ENCODE results near the gene EMP1. TPM values are rescaled to one million over a fixed set of nuclear protein-coding genes. Genes with fewer than 3 reads are reported as not detected.

The EMP1 gene
- total and polyA plus RNA-seq, 2 of the 13 experiments (the other 11 are each of a cell fraction or from before 2014, with no cell fraction given), result 0.13 to 0.61 TPM

DNA sequence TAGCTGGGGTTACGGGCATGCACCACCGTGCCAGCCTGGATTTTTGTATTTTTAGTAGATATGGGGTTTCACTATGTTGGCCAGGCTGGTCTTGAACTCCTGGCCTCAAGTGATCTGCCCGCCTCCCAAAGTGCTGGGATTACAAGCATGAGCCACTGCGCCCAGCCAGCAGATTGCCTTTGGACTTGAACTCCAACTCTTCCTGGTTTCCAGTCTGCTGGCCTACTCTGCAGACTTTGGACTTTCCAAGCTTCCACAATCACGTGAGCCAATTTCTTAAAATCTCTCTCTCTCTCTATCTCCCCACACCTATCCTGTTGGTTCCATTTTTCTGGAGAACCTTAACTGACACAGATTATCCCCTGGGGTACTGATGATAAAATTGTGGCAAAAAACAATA is 55.0 kb downstream of the EMP1 start:
- H3K27me3 ChIP-seq (ENCODE audit: control insufficient read depth in 1 of 2, insufficient read depth in 2 of 2, low read length in 2 of 2), result no peaks in the 10 kb centered on the region; a peak in 1 of 5 replicates
- intact Hi-C loops (cut with micrococcal nuclease; ENCODE audit: unreplicated experiment) (no loop called here), in situ Hi-C loops (cut with HindIII; ENCODE audit: extremely low pct_ligation_motif_present, low pct_unique_long_range_greater_than_20kb) (no loop called here)
- H4K20me1 ChIP-seq (ENCODE audit: insufficient read depth, low read length), result no peaks in the 10 kb centered on the region
- no peak overlapping the region for H2AFZ ChIP-seq (ENCODE audit: low read length)
- no peak for DNase-seq (ENCODE audit: low spot score)
- H3K4me1 ChIP-seq (ENCODE audit: insufficient read depth, low read length), result no peaks in the 10 kb centered on the region; the same call in 1 of the 2 replicates
- H3K9me3 ChIP-seq (ENCODE audit: low read length), result no peaks in the 10 kb centered on the region
- no peaks in the 10 kb centered on the region for H3K36me3 ChIP-seq (replicated peaks in 1 of 2; ENCODE audit: control insufficient read depth in 1 of 2, insufficient read depth in 2 of 2, low read length in 2 of 2)
- 40% methylated on average over 5 of the region's 5 CpGs for WGBS (ENCODE audit: low lambda C conversion rate)
- H3K79me2 ChIP-seq (ENCODE audit: insufficient read depth, low read length), result no peaks in the 10 kb centered on the region
- FAIRE-seq, result no peak
- CTCF ChIA-PET (ENCODE audit: low intra/inter-chr PET ratio, low total read pairs), result no interaction called here
- no peak for ATAC-seq
- no TSS peak for BruUV-seq (replicated peaks)
- TF ChIP-seq, protein P1, sequence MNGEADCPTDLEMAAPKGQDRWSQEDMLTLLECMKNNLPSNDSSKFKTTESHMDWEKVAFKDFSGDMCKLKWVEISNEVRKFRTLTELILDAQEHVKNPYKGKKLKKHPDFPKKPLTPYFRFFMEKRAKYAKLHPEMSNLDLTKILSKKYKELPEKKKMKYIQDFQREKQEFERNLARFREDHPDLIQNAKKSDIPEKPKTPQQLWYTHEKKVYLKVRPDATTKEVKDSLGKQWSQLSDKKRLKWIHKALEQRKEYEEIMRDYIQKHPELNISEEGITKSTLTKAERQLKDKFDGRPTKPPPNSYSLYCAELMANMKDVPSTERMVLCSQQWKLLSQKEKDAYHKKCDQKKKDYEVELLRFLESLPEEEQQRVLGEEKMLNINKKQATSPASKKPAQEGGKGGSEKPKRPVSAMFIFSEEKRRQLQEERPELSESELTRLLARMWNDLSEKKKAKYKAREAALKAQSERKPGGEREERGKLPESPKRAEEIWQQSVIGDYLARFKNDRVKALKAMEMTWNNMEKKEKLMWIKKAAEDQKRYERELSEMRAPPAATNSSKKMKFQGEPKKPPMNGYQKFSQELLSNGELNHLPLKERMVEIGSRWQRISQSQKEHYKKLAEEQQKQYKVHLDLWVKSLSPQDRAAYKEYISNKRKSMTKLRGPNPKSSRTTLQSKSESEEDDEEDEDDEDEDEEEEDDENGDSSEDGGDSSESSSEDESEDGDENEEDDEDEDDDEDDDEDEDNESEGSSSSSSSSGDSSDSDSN (CRISPR knock-in tag; IDR thresholded peaks at IDR 0.05), result no peak
- TF ChIP-seq BCL6 (CRISPR knock-in tag; IDR thresholded peaks at IDR 0.05) (no peak), ZNF282 (IDR thresholded peaks at IDR 0.05; ENCODE audit: partially characterized antibody) (no peak), NFIC (IDR thresholded peaks at IDR 0.05; ENCODE audit: low read length) (no peak), STAG1 (CRISPR knock-in tag; IDR thresholded peaks at IDR 0.05) (no peak), POLR2G (IDR thresholded peaks at IDR 0.05; ENCODE audit: low read depth, low read length) (no peak), ZNF883 (CRISPR knock-in tag; IDR thresholded peaks at IDR 0.05; ENCODE audit: not compliant biosample characterization) (no peak), RAD21 (CRISPR knock-in tag; IDR thresholded peaks at IDR 0.05) (no peak), MBD4 (IDR thresholded peaks at IDR 0.05; ENCODE audit: borderline replicate concordance, low read length) (no peak), JARID2 (CRISPR knock-in tag; IDR thresholded peaks at IDR 0.05; ENCODE audit: insufficient replicate concordance) (no peak), ZFP37 (CRISPR knock-in tag; IDR thresholded peaks at IDR 0.05; ENCODE audit: borderline replicate concordance) (no peak)
- no peak overlapping the region for H3K9ac ChIP-seq (ENCODE audit: insufficient read depth, low read depth, low read length)
- no peak overlapping the region for H3K4me3 ChIP-seq (replicated peaks in 1 of 3; ENCODE audit: insufficient read depth in 1 of 3, low read depth in 2 of 3, low read length in 3 of 3)
- POLR2A ChIA-PET, result no interaction called here
- no peak overlapping the region for H3K27ac ChIP-seq (ENCODE audit: extremely low read length, insufficient read depth, low read length)
- no peak overlapping the region for H3K4me2 ChIP-seq (ENCODE audit: low read depth, low read length)

Data from HepG2 (cell line).